COLO668 (cell line): ENCODE results near the gene SLC12A5.

Experiments used
- DNase-seq: peaks from one replicate; lab custom pipeline; 2025; ENCODE audit not compliant: unreplicated experiment; lab: John Stamatoyannopoulos, UW

Gene SLC12A5

GRCh38 chr20:46025376-46025783 is 3.6 kb upstream of the SLC12A5 start:
- DNase-seq, result no peak

- DNase-seq, result no peak
Observed at GRCh38 chr20:46027245-46027853, 1.7 kb upstream of the SLC12A5 start.

- DNase-seq, result no peak
Observed at GRCh38 chr20:46028110-46028509, 905 bp upstream of the SLC12A5 start.

- no peak for DNase-seq
Observed at GRCh38 chr20:46030284-46031013, 1.4 kb downstream of the SLC12A5 start.

GRCh38 chr20:46031014-46031569 is 2.1 kb downstream of the SLC12A5 start:
- no peak for DNase-seq

GRCh38 chr20:46031701-46032254 is 2.8 kb downstream of the SLC12A5 start:
- peak; percentile 78 for DNase-seq

GRCh38 chr20:46034039-46034438 is 5.0 kb downstream of the SLC12A5 start:
- no peak for DNase-seq

- DNase-seq, result no peak
Observed at GRCh38 chr20:46035253-46035652, 6.2 kb downstream of the SLC12A5 start.

GRCh38 chr20:46035713-46036112 is 6.7 kb downstream of the SLC12A5 start:
- no peak for DNase-seq

GRCh38 chr20:46036370-46036769 is 7.4 kb downstream of the SLC12A5 start:
- no peak for DNase-seq

- no peak for DNase-seq
Observed at GRCh38 chr20:46037036-46037435, 8.0 kb downstream of the SLC12A5 start.

- DNase-seq, result no peak
Observed at GRCh38 chr20:46040902-46041535, 12.0 kb downstream of the SLC12A5 start.

- no peak for DNase-seq
Observed at GRCh38 chr20:46043556-46043955, 14.5 kb downstream of the SLC12A5 start.

GRCh38 chr20:46044896-46045295 is 15.9 kb downstream of the SLC12A5 start:
- DNase-seq, result no peak

- DNase-seq, result no peak
Observed at GRCh38 chr20:46046588-46047310, 17.7 kb downstream of the SLC12A5 start.

GRCh38 chr20:46047821-46048220 is 18.8 kb downstream of the SLC12A5 start:
- no peak for DNase-seq

- DNase-seq, result no peak
Observed at GRCh38 chr20:46049190-46049589, 20.2 kb downstream of the SLC12A5 start.

GRCh38 chr20:46049815-46050214 is 20.8 kb downstream of the SLC12A5 start:
- no peak for DNase-seq

GRCh38 chr20:46050444-46050843 is 21.4 kb downstream of the SLC12A5 start:
- DNase-seq, result no peak

GRCh38 chr20:46050885-46051284 is 21.9 kb downstream of the SLC12A5 start:
- DNase-seq, result no peak
